Panc1 (cell line): ENCODE data around the gene GANC. TPM values are rescaled to one million over a fixed set of nuclear protein-coding genes. Genes with fewer than 3 reads are reported as not detected.

Source experiments
- ATAC-seq: fragments of 200-7000 bp; cut with Tn5 transposase; 2 replicates; pipeline ENCODE4 v1.9.1; 2020; ENCODE audit warnings: mild to moderate bottlenecking, moderate library complexity
- BruUV-seq: library from RNA; stranded (reverse); fragments of 400-500 nt; replicated peaks from 2 replicates; lab custom pipeline; 2021; lab: Mats Ljungman, UMichigan
- CTCF ChIA-PET: fragments of 300-600 bp; sonication (Branson Sonifier 250); formaldehyde crosslinking; loops from one replicate; lab custom pipeline; 2022; ENCODE audit warnings: antibody characterized with exemption; lab: Charles Lee
- POLR2A ChIA-PET: fragments of 300-600 bp; sonication (Branson Sonifier 250); formaldehyde crosslinking; loops from one replicate; lab custom pipeline; 2022; ENCODE audit warnings: antibody characterized with exemption; lab: Charles Lee
- DNase-seq: peaks from one replicate; pipeline ENCODE4 v3.0.0-alpha.2; 2010; ENCODE audit warnings: low read depth, low spot score
- H3K27ac ChIP-seq: 2 replicates; pipeline ENCODE4 v1.5.1; 2011; ENCODE audit warnings: mild to moderate bottlenecking, low read length, inconsistent platforms
- H3K27me3 ChIP-seq: fragments of 200-500 bp; sonication (Bioruptor generic); 2 replicates; pipeline ENCODE4 v1.6.0; 2014; ENCODE audit warnings: low read length, inconsistent platforms; ENCODE audit not compliant: control insufficient read depth, insufficient read depth
- H3K36me3 ChIP-seq: fragments of 200-500 bp; sonication (Bioruptor generic); 2 replicates; pipeline ENCODE4 v1.5.1; 2014; ENCODE audit warnings: inconsistent platforms, mild to moderate bottlenecking, low read length, moderate library complexity; ENCODE audit not compliant: control insufficient read depth, insufficient read depth
- H3K4me1 ChIP-seq: 2 replicates; pipeline ENCODE4 v1.5.1; 2011; ENCODE audit warnings: inconsistent platforms, mild to moderate bottlenecking, low read length, moderate library complexity; ENCODE audit not compliant: control insufficient read depth, insufficient read depth
- H3K4me3 ChIP-seq, 2 experiments: 2 replicates each; pipeline ENCODE4 v1.5.1; 2011 to 2012; ENCODE audit warnings: low read depth in 2 of 2, low read length in 2 of 2, mild to moderate bottlenecking in 2 of 2, inconsistent platforms in 1 of 2, moderate library complexity in 1 of 2
- H3K9me3 ChIP-seq: fragments of 200-500 bp; sonication (Bioruptor generic); 2 replicates; pipeline ENCODE4 v1.5.1; 2014; ENCODE audit warnings: low read depth, mild to moderate bottlenecking, inconsistent platforms, low read length, moderate library complexity; ENCODE audit not compliant: control insufficient read depth, insufficient read depth
- CTCF ChIP-seq: fragments of 450-650 bp; IDR thresholded peaks from 2 replicates; pipeline ENCODE4 v1.5.1; 2017; ENCODE audit warnings: mild to moderate bottlenecking
- POLR2AphosphoS5 ChIP-seq: IDR thresholded peaks from 2 replicates; pipeline ENCODE4 v1.6.1; 2012; ENCODE audit warnings: mild to moderate bottlenecking, low read depth, low read length, moderate library complexity
- REST ChIP-seq, 2 experiments: IDR thresholded peaks; 2 replicates each; pipeline ENCODE4 v1.6.1; 2011 to 2012; ENCODE audit warnings: low read depth in 2 of 2, control low read depth in 1 of 2, low read length in 1 of 2, mild to moderate bottlenecking in 1 of 2, moderate library complexity in 1 of 2; ENCODE audit not compliant: insufficient read depth in 1 of 2
- SIN3A ChIP-seq: IDR thresholded peaks from 2 replicates; pipeline ENCODE4 v1.6.1; 2012; ENCODE audit warnings: low read depth, mild to moderate bottlenecking, low read length, moderate library complexity, borderline replicate concordance; ENCODE audit not compliant: insufficient read depth
- TCF7L2 ChIP-seq: IDR thresholded peaks from 2 replicates; pipeline ENCODE4 v1.6.1; 2011; ENCODE audit warnings: mild to moderate bottlenecking, low read depth, low read length, inconsistent platforms
- in situ Hi-C: cut with HindIII; loops from 2 replicates; pipeline ENCODE4 v1.10.0; 2016; ENCODE audit warnings: low sequenced_read_pairs, low pct_unique_long_range_greater_than_20kb
- intact Hi-C: fragments of 100-400 bp; cut with micrococcal nuclease; formaldehyde crosslinking; loops from one replicate; pipeline ENCODE4 v1.10.0; 2022; ENCODE audit not compliant: unreplicated experiment
- total RNA-seq: library from RNA; stranded (reverse); gene quantifications from one replicate; pipeline ENCODE4 v1.2.1, GENCODE V29; 2021; ENCODE audit not compliant: unreplicated experiment

The GANC gene
- total RNA-seq, 1 experiment from 2014 or later, result 21.1 TPM

GRCh38 chr15:42395838-42396237 lies 122.8 kb downstream of the GANC start:
- no peaks in the 10 kb centered on the region for H3K4me1 ChIP-seq
- H3K9me3 ChIP-seq, result no peaks in the 10 kb centered on the region
- no peak for ATAC-seq
- ChIA-PET POLR2A (interaction anchor here (0.5 kb wide), 1 partner anchor 109 kb away, joined by 7 read pairs; no protein-coding TSS in a partner anchor), CTCF (no interaction called here)
- DNase-seq, result no peak
- no peaks in the 10 kb centered on the region for H3K36me3 ChIP-seq
- no peaks in the 10 kb centered on the region for H3K27me3 ChIP-seq
- no peak overlapping the region for H3K4me3 ChIP-seq
- in situ Hi-C loops, result no loop called here
- no peak for TF ChIP-seq SIN3A
- TF ChIP-seq CTCF, result no peak
- no peak for TF ChIP-seq POLR2AphosphoS5
- TF ChIP-seq TCF7L2, result no peak
- TF ChIP-seq REST (IDR thresholded peaks at IDR 0.05; ENCODE audit: insufficient read depth in 1 of 2, low read depth in 2 of 2, low read length in 1 of 2), result no peak
- intact Hi-C loops, result no loop called here
- H3K27ac ChIP-seq, result no peak overlapping the region
- BruUV-seq, result no TSS peak

- ChIA-PET POLR2A (interaction anchor here (0.6 kb wide), 1 partner anchor 356 kb away, joined by 3 read pairs; no protein-coding TSS in a partner anchor), CTCF (no interaction called here)
These were observed 128.8 kb downstream of the GANC start for GRCh38 chr15:42401544-42402454.

More at GRCh38 chr15:42401544-42402454, 128.8 kb downstream of the GANC start:
- ATAC-seq (no peak), DNase-seq (no peak)
- in situ Hi-C loops (no loop called here), intact Hi-C loops (no loop called here)
- Histone ChIP-seq H3K4me3 (no peak overlapping the region), H3K27ac (no peak overlapping the region), H3K4me1 (no peaks in the 10 kb centered on the region), H3K9me3 (no peaks in the 10 kb centered on the region), H3K27me3 (no peaks in the 10 kb centered on the region), H3K36me3 (no peaks in the 10 kb centered on the region)
- no TSS peak for BruUV-seq
- TF ChIP-seq CTCF (no peak), POLR2AphosphoS5 (no peak), SIN3A (no peak), TCF7L2 (no peak), REST (IDR thresholded peaks at IDR 0.05; ENCODE audit: insufficient read depth in 1 of 2, low read depth in 2 of 2, low read length in 1 of 2) (no peak)
